Measurements from ENCODE around the gene TSPOAP1.

- TF ChIP-seq POLR2A (IDR thresholded peaks at IDR 0.05) (no peak), CTCF (IDR thresholded peaks at IDR 0.05) (no peak)
These were observed 75.5 kb downstream of the TSPOAP1 start for GRCh38 chr17:58253082-58253481.

Data from testis (tissue), 2 donors.